ENCODE measurements around the gene ELP2. TPM values are rescaled to one million over a fixed set of nuclear protein-coding genes. Genes with fewer than 3 reads are reported as not detected.

Gene ELP2
- total and polyA plus RNA-seq, 12 donors = 27.4 to 150 (median 67.1) TPM

DNA sequence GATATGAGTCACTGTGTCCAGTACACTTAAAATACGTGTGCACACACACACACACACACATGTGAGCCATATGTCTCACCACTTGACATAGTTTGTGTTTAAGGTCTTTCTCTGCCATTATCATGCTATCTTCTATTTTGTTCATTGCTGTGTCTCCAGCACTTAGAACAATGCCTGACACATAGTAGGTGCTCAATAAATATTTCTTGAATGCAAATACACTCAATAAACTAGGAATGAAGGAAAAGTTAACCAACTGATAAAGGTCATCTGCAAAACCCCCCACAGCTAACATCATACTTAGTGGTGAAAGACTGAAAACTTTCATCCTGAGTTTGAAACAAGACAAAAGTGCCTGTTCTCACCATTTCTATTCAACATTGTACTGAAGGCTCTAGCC lies 62.0 kb downstream of the ELP2 start:
- peaks cover 13% of the 10 kb centered on the region in 2 donors for H3K4me1 ChIP-seq (replicated peaks in 1 of 2)
- H3K4me3 ChIP-seq = no peak overlapping the region
- intact Hi-C loops (cut with DNase I) = no loop called here
- H3K36me3 ChIP-seq (replicated peaks in 1 of 2) = no peaks in the 10 kb centered on the region
- no peak overlapping the region for H3K27ac ChIP-seq
- 69 to 85% (median 77%) methylated on average over 1 of the region's 1 CpG for WGBS, 4 donors
- no peak for DNase-seq
- H3K9me3 ChIP-seq (replicated peaks in 1 of 3) = no peaks in the 10 kb centered on the region
- H3K27me3 ChIP-seq = no peaks in the 10 kb centered on the region
- TF ChIP-seq, protein P1, sequence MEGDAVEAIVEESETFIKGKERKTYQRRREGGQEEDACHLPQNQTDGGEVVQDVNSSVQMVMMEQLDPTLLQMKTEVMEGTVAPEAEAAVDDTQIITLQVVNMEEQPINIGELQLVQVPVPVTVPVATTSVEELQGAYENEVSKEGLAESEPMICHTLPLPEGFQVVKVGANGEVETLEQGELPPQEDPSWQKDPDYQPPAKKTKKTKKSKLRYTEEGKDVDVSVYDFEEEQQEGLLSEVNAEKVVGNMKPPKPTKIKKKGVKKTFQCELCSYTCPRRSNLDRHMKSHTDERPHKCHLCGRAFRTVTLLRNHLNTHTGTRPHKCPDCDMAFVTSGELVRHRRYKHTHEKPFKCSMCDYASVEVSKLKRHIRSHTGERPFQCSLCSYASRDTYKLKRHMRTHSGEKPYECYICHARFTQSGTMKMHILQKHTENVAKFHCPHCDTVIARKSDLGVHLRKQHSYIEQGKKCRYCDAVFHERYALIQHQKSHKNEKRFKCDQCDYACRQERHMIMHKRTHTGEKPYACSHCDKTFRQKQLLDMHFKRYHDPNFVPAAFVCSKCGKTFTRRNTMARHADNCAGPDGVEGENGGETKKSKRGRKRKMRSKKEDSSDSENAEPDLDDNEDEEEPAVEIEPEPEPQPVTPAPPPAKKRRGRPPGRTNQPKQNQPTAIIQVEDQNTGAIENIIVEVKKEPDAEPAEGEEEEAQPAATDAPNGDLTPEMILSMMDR (IDR thresholded peaks at IDR 0.05) = no peak

DNA sequence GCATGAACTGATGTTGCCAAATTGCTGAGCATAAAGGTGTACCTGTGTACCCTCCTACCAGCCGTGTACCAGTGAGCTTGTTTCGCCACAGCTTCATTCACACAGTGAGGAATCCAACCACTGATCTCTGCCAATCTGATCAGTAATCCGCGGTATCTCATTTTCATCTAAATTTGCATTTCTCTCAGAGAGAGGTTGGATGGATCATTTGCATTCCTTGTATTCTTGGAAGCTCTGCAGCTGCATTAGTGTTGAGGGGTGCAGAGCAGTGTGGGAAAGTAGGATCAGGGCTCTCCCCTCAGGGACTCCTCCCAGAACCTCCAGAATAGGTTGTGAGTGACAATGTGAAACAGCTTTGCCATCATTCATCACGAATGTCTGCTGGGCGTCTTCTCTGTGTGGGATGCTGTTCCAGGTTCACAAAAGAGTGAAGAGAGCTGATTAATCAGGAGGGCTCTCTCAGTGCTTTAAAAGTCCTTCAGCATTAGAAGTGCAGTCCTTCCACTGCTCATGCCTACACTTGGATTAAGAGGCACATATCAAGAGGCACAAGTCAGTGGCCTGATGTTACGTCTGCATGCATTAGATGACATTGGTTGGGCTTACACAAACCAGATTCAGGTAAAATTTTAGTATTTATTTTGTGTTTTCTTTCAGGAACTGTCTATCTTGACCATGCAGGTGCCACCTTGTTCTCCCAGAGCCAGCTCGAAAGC lies 65.1 kb downstream of the ELP2 start:
- no peaks in the 10 kb centered on the region for H3K9me3 ChIP-seq (replicated peaks in 1 of 3)
- no peak for DNase-seq

DNA sequence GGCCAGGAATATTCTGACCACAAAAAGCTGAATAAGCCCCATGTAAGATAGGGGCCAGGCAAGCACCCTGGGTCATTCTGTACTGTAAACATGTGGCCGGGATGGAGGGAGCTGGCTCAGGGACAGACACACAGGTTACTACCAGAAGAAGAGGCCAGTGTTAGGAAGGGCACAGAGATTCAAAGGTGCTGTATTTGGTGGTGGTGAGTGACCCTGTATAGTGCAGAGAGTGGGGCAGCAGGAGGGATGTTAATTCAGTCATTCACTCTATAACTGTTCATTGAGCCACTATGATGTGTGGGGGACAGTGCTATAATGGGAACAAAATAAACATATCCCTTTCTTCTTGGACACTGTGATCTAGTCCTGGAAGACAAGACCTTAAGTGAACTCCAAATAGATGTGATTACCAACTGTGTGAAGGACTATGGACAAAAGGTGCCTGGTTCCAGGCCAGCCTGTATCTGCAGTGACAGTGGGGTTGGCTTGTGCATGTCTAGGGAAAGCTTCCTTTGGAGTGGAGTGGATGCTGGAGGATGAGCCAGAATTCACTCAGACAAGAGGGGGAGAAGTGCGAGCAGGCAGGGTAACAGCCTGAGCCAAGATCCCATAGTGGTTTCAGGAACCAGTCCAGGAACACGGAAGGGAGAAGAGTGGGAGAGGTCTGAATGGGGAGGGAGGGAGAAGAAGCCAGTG lies 65.9 kb downstream of the ELP2 start:
- no peak overlapping the region for H3K4me3 ChIP-seq
- 70 to 83% (median 75%) methylated on average over 3 of the region's 3 CpGs for WGBS, 4 donors
- DNase-seq = no peak
- no peaks in the 10 kb centered on the region for H3K9me3 ChIP-seq (replicated peaks in 1 of 3)
- H3K27ac ChIP-seq = no peak overlapping the region
- TF ChIP-seq, protein P1 (IDR thresholded peaks at IDR 0.05) = no peak
- TF ChIP-seq POLR2A (IDR thresholded peaks at IDR 0.05) = no peak
- intact Hi-C loops (cut with DNase I) = no loop called here
- no peaks in the 10 kb centered on the region for H3K27me3 ChIP-seq
- no peaks in the 10 kb centered on the region for H3K36me3 ChIP-seq (replicated peaks in 1 of 2)
- H3K4me1 ChIP-seq (replicated peaks in 1 of 2) = no peaks in the 10 kb centered on the region

More for the DNA sequence above, 65.1 kb downstream of the ELP2 start:
- intact Hi-C loops (cut with DNase I) = no loop called here
- Histone ChIP-seq H3K36me3 (replicated peaks in 1 of 2) (no peaks in the 10 kb centered on the region), H3K27me3 (no peaks in the 10 kb centered on the region), H3K4me1 (replicated peaks in 1 of 2) (no peaks in the 10 kb centered on the region), H3K27ac (no peak overlapping the region), H3K4me3 (no peak overlapping the region)
- WGBS, 4 donors = 85 to 97% (median 86%) methylated on average over 7 to 8 of the region's 8 CpGs
- TF ChIP-seq POLR2A (IDR thresholded peaks at IDR 0.05) = no peak
- TF ChIP-seq, protein P1 (IDR thresholded peaks at IDR 0.05) = no peak

DNA sequence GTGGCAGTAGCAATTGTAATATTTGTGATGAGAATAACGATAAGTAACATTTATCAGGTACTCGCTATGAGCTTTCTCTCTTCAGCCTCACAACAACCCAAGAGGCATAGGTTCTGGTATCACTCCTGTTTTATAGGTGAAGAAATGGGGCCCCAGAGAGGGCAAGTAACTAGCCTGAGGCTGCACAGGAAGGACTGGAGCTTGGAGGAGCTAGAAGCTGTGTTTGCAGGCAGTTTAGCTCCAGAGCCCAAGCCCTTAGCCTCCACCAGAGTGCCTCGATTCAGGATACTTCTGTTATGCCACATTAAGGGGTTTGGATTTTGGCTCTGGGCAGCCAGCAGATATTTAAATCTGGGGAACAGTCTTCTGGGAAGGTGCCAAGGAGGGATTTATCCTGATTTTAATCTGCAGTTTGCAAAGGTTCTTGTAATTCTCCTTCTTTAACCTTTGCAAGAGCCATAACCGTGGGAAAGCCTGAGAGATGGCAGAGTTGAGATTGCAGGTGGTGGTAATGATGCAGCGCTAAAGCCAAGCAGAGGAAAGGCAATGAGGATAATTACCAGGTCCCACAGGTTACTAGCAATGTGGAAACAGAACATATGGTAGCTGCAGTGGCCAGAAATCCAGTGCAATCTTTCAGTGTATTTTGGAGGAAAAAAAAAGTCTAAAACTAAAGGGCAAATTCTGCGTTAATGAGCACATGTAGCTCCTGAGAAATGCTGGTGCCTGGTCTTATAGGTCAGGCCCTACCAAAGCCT lies 66.7 kb downstream of the ELP2 start:
- Histone ChIP-seq H3K27ac (no peak overlapping the region), H3K4me1 (replicated peaks in 1 of 2) (no peaks in the 10 kb centered on the region), H3K36me3 (replicated peaks in 1 of 2) (no peaks in the 10 kb centered on the region), H3K9me3 (replicated peaks in 1 of 3) (no peaks in the 10 kb centered on the region), H3K4me3 (no peak overlapping the region), H3K27me3 (no peaks in the 10 kb centered on the region)
- intact Hi-C loops (cut with DNase I) = no loop called here
- 87 to 90% (median 89%) methylated on average over 6 of the region's 6 CpGs for WGBS, 4 donors
- TF ChIP-seq POLR2A (IDR thresholded peaks at IDR 0.05) = no peak
- TF ChIP-seq, protein P1 (IDR thresholded peaks at IDR 0.05) = no peak
- no peak for DNase-seq

Data from adrenal gland (tissue), 12 donors.